Right kidney (tissue), 1 donor: ENCODE data around the gene SPATA25.
A peak's percentile ranks its signal among the peaks of the same experiment; 100 is the strongest.
"Not testable (repeated sequence)": the region's sequence is repeated elsewhere in the genome, so short reads cannot be mapped to it uniquely, and the experiment has no call there.

ENCODE experiments used
- DNase-seq: peaks from one replicate; pipeline ENCODE4 v3.0.0-alpha.2; 2016

The SPATA25 gene

DNA sequence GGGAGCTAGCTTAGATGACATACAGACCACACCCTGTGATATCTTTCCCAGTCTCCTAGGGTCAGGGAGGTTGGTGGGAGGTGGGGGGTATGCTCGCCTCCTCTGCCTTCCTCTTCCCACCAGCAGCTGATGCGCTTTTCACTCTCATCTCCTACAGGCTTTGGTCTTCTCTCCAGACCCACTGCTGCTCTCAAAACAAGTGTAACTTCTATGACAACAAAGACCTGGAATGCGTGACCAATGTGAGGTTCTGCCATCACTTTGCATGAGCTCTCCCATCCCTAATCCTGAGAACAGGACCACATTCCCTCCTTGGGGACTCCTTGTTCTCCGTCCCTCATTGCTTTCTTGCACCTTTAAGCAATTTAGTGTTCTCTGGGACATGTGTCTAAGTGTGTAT, 6.4 kb upstream of the SPATA25 start:
- no peak for DNase-seq

DNA sequence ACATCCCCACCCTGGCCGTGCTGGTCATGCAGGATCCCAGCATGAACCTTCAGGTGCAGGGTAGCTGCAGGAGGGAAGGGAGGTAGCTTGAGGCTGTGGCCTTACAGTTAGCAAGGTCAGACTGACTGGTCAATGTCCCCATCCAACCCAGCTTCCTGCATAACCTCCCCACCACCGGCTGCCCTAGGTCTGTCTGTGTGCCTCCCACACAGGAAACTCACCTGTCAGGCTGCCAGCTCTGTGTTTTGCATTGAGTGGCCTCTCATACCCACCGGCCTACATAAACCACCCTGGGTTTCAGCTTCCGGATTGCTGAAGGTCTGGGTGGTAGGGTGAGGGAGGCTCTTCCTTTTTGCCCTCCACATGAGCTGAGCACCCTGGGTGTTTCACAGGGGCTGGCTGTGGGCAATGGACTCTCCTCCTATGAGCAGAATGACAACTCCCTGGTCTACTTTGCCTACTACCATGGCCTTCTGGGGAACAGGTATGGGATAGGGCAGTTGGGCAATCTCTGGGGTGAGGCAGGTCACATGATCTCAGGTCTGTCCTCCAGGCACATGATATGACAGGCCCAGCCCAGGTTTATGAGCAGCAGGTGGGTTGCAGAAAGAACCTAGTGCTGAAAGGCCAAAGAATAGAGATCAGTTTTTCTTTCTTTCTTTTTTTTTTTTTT, 5.5 kb upstream of the SPATA25 start:
- no peak for DNase-seq

DNA sequence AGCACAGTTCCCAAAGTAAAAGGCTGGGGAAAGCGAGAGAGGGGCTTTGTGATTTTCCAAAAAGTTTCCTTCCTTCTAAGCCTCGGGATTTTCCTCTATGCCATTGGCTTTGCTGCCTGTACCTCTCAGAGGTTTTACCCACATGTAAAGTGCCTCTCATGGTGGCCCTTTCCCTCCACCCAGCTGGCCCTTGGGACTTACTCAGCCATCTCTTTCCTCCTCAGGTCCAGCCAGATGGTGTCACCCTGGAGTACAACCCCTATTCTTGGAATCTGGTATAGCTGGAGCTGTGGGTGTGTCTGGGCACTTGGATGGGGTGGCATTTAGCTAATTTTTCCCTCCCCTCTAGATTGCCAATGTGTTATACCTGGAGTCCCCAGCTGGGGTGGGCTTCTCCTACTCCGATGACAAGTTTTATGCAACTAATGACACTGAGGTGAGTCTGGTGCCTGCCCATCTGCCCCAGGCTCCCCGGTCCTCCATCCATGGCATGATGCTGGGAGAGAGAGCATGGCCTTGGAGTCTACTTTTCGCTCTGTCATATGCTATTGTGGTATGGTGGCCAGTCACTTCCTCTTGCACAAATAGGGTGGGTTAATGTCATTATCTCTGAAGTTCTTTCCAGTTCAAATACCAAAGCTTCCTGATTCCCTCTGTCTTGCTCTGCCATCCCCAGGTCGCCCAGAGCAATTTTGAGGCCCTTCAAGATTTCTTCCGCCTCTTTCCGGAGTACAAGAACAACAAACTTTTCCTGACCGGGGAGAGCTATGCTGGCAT, 4.8 kb upstream of the SPATA25 start:
- DNase-seq, result no peak

DNA sequence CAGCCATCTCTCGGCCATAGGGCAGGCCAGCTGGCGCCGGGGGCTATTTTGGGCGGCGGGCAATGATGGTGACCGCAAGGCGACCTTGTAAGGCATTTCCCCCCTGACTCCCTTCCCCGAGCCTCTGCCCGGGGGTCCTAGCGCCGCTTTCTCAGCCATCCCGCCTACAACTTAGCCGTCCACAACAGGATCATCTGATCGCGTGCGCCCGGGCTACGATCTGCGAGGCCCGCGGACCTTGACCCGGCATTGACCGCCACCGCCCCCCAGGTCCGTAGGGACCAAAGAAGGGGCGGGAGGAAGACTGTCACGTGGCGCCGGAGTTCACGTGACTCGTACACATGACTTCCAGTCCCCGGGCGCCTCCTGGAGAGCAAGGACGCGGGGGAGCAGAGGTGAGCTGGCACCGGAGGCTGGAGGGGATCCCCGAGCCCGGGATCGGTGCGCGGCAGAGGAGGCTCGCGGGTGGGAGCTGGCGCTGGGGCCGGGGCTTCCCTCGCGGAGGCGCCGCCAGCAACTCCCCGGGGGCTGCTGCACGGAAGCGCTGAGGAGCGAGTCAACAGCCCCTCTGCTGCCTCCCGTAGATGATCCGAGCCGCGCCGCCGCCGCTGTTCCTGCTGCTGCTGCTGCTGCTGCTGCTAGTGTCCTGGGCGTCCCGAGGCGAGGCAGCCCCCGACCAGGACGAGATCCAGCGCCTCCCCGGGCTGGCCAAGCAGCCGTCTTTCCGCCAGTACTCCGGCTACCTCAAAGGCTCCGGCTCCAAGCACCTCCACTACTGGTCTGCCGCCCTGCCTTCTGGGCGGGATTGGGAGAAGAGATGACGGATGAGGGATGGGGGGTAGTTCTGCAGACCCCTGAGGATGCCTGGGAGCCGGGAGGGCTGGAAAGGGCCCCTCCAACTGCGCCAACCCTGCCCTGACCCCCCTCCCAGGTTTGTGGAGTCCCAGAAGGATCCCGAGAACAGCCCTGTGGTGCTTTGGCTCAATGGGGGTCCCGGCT, 3.9 kb upstream of the SPATA25 start, which contains the start of the genes CTSA and NEURL2:
TSS of gene CTSA (plus strand) at position 351 of the 999 bp plus-strand sequence. CDS start at position 585, 234 bp downstream.
TSS of gene NEURL2 (minus strand) at position 224 of the 999 bp plus-strand sequence. CDS start at position 7, 217 bp downstream.
- peak; percentile 99 for DNase-seq

DNA sequence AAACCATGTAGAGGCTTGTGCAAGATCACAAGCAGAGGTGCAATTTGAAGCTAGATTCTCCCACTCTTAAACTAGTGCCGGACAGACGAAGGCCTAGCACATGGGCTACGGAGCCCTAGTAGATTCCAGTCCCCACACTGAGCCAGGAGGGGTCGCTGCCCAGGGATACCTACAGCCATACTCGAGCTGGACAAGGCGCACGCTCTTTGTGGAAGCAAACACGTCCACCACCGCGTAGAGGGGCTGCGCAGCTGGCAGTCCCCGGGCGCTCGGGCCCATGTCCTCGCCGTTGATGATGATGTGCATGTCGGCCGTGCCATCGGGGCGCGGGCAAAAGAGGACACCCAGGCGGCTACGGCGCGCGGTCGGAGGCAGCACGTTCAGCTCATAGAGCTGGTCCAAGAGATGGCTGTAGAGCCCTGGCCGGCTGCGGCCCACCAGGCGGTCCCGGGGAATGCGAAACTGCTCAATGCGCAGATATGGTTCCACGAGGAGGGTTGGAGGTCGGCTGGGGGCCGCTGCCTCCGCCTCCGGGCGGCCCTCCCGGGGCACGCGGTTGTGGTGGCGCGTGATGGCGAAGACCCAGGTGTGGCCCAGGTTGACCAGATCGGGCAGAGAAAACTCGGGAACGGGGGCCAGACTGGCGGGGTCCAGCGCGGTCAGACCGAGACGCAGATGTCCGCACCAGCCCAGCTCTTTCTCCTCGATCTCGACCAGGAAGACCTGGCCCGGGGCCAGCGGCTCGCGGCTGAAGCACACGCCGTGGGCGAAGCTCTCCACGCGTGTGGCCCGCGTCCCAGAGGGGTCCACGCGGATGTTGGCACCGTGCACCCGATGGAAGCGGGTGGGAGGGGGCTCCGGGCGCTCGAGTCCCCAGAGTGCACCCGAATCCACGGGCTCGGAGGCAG, 2.9 kb upstream of the SPATA25 start:
- peak; percentile 92 for DNase-seq

DNA sequence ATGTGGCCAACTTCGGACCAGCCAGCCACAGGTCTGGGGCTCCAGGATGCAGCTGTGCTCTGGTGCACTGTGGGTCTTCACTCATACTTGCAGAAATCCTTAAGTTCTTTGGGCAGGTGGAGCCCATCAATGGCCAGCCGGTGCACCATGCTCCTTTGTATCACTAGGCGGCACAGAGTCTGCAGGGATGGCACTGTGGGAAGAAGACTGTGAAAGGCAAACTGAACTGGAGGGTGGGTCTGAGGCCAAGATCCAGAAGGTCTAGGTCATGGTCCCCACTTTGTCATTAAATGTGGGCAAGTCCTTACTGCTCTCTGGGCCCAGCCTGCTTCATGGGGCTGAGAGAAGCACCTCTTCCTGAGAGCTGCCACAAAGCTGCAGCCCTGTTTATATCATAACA, 1.3 kb upstream of the SPATA25 start:
- no peak for DNase-seq

DNA sequence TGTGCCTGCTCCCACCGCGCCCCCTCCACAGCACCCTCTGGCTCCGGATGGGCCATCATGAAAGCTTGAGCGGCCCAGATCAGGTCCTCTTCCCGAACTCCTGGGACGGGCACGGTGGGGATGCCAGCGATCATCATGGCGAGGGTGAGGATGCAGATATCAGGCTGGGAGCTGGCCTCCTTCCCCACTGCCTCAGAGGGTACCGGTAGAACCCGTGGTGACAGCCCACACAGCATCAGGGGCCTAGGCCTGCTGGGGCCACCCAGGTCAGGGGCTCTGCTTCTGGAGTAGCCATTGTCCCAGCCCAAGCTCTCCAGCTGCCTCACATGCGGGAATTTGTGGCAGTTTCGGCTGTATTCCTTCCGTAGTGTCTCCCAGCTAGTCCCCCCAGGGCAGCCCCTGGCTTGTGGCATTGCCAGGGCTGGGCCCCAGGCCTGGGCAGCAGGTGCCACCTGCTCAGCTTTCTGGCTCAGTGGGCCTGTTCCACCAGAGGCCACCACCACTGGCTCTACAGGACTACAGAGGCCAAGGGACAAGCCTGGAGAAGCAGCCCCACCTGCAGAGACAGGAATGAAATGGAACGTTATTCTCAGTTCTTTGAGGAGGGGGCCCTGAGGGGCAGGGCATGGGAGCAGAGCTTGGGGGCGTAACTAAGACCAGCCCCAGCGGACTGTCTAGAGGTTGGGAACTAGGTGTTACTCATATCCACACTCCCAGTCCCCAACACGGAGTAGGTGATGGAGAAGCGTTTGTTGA, 654 bp downstream of the SPATA25 start:
- DNase-seq, result no peak

DNA sequence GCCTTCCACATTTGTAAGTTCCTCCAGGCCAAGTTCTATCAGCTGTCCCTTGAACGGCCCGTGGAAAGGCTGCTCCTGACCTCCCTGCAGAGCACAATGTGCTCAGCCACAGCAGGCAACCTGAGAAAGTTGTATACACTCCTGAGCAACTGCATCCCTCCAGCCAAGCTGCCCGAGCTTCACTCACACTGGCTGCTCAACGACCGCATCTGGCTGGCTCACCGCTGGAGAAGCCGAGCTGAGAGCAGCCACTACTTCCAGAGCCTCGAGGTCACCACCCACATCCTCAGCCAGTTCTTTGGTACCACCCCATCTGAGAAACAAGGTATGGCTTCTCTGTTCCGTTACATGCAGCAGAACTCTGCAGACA, 4.3 kb downstream of the SPATA25 start:
- DNase-seq, result no peak

DNA sequence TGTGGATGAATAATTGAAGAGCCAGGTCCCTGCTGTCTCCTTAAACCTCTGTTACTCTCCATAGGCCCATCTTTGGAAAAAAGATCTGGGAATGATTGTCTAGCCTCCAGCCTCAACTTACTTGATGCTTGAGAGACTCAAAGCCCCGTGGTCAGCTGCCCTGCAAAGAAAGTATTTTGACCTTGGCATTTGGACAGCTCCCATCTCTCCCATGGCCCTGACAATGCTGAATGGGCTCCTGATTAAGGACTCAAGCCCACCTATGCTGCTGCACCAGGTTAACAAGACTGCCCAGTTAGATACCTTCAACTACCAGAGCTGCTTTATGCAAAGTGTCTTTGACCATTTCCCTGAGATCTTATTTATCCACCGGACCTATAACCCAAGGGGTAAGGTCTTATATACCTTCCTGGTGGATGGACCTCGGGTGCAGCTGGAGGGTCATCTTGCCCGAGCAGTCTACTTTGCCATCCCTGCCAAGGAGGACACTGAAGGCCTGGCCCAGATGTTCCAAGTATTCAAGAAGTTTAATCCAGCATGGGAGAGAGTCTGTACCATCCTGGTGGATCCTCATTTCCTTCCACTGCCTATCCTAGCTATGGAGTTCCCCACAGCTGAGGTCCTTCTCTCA, 4.8 kb downstream of the SPATA25 start:
- no peak for DNase-seq

DNA sequence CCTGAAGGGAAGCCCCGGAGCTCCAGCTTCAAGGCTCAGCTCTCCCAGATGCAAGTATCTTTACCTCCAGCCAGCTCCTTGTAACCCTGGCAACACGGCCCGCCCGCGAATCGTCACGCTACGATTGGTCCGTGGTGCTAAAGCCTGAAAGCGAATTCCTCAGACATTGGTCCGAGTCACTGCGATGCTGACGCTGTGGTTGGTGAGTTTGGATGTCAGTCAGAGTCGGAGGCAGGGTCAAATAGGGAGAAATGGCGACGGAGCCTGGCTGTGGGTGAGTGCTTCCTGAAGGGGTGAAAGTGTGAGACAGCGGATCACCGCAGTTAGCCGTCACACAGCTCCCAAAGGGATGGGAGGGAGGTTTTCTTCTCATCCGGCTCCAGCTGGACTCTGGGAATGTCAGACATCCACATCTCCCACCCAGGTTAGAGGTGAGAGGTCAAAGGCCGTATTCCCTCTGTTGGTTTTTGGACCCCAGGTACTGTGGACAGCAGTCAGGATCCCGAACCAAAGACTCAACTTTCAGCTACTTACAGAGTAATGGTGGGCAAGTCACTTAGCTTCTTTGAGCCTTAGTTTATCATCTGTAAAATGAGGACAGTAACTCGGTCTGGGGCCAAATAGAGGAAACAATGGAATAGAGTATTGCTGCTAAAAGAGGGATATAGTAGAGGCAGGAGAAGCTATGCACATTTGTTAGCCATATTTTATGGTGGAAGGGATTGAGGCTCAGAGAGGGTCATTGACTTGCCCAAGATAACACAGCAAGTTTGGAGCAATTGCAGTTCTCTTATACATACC, 6.2 kb downstream of the SPATA25 start, which contains the start of gene ZSWIM1:
TSS of gene ZSWIM1 (plus strand) at position 240 of the 801 bp plus-strand sequence. CDS start 1,366 bp downstream, outside the sequence.
- DNase-seq, result peak; percentile 81

DNA sequence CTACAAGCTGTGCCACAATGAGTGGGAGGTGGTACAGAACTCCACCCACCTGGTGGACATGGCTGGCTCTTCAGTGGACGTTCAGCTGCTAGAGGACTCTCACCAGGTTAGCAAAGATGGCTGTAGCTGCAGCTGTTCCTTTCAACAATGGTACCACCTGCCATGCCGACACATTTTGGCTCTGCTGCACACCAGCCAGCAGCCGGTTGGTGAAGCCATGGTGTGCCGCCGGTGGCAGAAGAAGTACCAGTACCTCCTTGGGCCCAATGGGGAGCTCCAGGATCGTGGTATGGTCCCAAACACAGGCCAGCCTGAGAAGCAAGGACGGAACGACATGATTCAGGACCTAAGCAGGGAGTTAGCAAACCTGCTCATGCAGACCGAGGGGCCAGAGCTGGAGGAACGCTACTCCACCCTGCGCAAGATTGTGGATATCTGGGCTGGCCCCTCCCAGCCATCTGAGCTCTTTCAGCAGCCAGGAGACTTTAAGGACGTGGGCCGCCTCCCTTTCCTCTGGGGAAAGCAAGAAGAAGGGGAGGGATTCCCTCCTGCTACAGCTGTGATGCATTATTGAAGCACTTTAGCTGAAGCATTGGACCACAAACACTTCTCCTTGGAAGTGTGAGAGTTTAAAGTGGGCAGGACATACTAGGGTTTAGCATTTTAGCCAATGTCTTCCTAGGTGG, 9.2 kb downstream of the SPATA25 start:
- DNase-seq, result no peak

DNA sequence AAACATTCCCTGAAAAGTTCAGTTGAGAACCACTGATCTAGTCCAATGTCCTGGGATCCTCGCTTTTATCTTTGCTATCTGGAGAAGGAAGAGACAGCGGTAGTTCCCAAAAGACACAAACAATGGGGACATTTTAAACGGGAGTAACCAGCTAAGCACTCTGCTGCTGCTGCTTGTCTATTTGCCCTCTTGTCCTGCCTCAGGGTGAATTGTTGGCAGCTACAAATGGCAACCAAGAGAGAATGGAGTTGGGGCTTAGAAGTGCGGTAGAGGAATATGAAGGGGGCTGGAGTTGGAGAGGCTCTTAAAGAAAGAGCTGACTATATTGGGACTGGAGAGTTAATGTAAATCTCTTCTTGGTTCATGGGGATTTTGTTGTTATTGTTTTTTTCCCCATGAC, 12.8 kb downstream of the SPATA25 start:
- no peak for DNase-seq

DNA sequence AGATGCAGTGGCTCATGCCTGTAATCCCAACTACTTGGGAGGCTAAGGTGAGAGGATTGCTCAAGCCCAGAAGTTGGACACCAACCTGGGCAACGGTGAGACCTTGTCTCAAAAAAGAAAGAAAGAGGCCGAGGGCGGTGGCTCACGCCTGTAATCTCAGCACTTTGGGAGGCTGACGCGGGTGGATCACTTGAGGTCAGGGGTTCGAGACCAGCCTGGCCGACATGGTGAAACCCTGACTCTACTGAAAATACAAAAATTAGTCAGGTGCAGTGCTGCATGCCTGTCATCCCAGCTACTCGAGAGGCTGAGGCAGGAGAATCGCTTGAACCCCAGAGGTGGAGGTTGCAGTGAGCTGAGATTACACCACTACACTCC, 13.3 kb downstream of the SPATA25 start:
- DNase-seq, result not testable (repeated sequence)

DNA sequence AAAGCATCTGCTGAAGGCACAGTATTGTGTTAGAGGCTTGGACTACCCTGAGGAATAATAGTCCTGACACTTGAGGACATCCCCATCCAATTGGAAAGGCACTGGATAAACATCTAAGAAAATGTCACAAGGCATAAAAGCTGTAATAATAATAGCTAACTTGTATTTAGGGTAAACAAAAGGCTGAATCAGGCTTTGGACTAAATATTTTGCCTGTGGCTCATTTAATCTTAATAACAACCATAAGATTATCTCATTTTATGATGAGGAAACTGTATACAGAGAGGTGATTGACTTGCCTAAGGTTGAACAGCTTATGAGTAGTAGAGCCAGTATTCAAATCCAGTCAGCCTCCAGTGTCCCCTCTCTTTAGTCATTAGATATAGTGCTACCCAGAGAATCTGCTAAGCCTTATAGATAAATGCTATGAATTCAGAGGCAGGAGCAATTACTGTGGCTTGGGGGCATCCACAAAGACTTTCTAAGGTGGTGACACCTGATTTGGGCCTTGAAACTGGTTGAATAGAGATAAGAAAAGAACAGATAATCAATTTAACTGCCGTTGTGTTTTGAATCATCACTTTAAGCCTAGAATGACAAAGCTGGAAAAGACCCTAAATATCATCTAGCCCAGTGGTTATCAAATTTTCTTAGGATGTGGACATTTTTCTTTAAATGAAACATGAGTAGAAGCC, 13.9 kb downstream of the SPATA25 start:
- DNase-seq, result no peak

DNA sequence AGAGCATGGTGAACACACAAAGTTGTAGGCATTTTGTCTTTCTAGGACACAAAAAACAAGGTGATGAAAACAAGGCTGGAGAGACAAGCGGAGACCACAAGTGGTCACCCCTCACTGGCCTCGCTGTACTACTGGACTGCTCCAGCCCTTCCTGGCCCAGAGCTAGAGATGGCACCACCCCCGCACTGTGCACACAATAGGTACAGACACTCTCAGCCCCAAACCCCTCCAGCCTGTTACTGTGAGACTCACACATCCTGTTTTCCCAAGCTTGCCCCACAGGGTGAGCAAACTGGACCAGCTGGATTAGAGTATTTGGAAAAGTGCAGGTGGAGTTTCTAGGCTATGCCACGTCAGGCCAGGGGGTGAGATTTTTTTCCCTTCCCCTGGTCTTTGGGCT, 14.8 kb downstream of the SPATA25 start:
- no peak for DNase-seq

DNA sequence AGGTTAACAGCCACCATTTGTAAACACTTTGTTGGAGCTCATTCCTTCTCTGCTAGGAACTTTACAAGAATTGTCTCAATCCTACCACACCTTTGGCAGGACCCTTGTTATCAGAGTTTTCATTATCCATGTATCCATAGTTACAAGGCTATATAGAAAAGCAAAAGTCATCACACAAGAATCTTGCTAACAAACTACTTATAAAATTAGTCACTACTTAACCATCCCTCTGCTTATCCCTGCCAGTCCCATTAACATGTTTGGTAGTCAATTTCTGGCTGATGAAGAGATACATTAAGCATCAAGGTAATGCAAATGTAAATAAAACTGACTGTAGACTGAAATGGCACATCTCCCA, 19.6 kb downstream of the SPATA25 start:
- no peak for DNase-seq

DNA sequence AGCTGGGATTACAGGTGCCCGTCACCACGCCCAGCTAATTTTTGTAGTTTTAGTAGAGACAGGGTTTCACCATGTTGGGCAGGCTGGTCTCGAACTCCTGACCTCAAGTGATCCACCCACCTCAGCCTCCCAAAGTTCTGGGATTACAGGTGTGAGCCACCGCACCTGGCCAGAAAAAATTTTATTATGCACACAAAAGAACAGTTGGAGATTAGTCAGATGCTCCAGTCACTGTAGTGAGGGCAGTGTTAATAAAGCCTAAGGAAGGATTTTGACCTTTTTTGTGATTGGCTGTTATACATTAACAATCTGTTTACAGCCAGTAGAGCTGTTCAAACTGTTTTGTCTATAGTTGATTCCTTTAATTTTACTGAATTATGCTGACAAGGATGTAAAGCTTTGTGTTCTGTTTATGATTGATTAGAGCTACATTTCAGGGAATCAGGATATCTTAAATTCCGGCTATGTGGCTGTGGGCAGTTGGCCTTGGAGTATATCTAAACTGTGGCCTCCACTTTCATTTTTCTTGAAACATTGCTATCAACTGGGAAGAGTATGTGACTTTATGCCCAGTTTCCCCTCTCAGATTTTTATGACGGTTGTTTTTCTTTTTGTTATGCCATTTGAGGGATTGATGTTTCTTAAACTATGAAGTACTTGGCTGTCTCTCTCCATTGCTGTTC, 20.1 kb downstream of the SPATA25 start:
- DNase-seq, result no peak
